ENCODE results near the gene SCYGR3. TPM values are rescaled to one million over a fixed set of nuclear protein-coding genes. Genes with fewer than 3 reads are reported as not detected.

The SCYGR3 gene
- polyA plus RNA-seq, 1 donor = not detected

GRCh38 chr2:227597998-227598397 lies 16.6 kb downstream of the SCYGR3 start:
- Histone ChIP-seq H3K27me3 (ENCODE audit: control insufficient read depth, insufficient read depth, low read length) (no peaks in the 10 kb centered on the region), H3K36me3 (ENCODE audit: control insufficient read depth, insufficient read depth, low read length) (no peaks in the 10 kb centered on the region), H3K27ac (ENCODE audit: low read length) (no peak overlapping the region), H3K9me3 (ENCODE audit: control insufficient read depth, low read depth, low read length) (no peaks in the 10 kb centered on the region), H3K4me3 (ENCODE audit: low read length) (no peak overlapping the region), H3K4me1 (ENCODE audit: control insufficient read depth, insufficient read depth, low read length) (no peaks in the 10 kb centered on the region)
- peak in 1 of 2 donors; percentile 11 for DNase-seq
- WGBS (ENCODE audit: insufficient coverage, low lambda C conversion rate) = 20% methylated on average over 1 of the region's 4 CpGs

- DNase-seq = no peak
- no peak overlapping the region for H3K4me3 ChIP-seq (ENCODE audit: low read length)
These were observed 17.6 kb downstream of the SCYGR3 start for GRCh38 chr2:227597036-227597435.

DNA sequence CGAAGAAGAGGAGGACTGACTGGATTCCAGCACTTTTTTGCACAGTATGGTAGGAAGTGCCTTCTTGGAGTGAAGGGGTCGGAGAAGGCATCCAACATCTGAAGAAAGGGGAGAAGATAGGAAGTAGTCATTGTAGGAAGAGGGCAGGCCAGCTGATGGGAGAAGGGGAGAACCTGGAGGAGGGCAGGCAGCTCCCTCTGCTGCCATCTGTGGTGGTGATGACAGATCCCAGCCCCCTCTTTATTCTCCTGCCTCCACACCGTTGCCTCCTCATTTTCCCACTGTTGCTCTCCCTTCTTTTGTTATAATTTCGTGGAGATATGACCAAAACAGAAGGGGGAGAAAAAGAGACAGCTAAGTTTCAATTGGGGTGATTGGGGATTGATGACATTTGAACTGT lies 18.8 kb downstream of the SCYGR3 start:
- Histone ChIP-seq H3K4me3 (ENCODE audit: low read length) (no peak overlapping the region), H3K4me1 (ENCODE audit: control insufficient read depth, insufficient read depth, low read length) (no peaks in the 10 kb centered on the region), H3K27ac (ENCODE audit: low read length) (no peak overlapping the region), H3K36me3 (ENCODE audit: control insufficient read depth, insufficient read depth, low read length) (no peaks in the 10 kb centered on the region), H3K9me3 (ENCODE audit: control insufficient read depth, low read depth, low read length) (no peaks in the 10 kb centered on the region), H3K27me3 (ENCODE audit: control insufficient read depth, insufficient read depth, low read length) (no peaks in the 10 kb centered on the region)
- WGBS (ENCODE audit: insufficient coverage, low lambda C conversion rate) = no CpG with 5 or more reads among the region's 4 CpGs
- DNase-seq = no peak

More at GRCh38 chr2:227597036-227597435, 17.6 kb downstream of the SCYGR3 start:
- Histone ChIP-seq H3K27ac (ENCODE audit: low read length) (no peak overlapping the region), H3K4me1 (ENCODE audit: control insufficient read depth, insufficient read depth, low read length) (no peaks in the 10 kb centered on the region), H3K9me3 (ENCODE audit: control insufficient read depth, low read depth, low read length) (no peaks in the 10 kb centered on the region), H3K36me3 (ENCODE audit: control insufficient read depth, insufficient read depth, low read length) (no peaks in the 10 kb centered on the region), H3K27me3 (ENCODE audit: control insufficient read depth, insufficient read depth, low read length) (no peaks in the 10 kb centered on the region)

DNA sequence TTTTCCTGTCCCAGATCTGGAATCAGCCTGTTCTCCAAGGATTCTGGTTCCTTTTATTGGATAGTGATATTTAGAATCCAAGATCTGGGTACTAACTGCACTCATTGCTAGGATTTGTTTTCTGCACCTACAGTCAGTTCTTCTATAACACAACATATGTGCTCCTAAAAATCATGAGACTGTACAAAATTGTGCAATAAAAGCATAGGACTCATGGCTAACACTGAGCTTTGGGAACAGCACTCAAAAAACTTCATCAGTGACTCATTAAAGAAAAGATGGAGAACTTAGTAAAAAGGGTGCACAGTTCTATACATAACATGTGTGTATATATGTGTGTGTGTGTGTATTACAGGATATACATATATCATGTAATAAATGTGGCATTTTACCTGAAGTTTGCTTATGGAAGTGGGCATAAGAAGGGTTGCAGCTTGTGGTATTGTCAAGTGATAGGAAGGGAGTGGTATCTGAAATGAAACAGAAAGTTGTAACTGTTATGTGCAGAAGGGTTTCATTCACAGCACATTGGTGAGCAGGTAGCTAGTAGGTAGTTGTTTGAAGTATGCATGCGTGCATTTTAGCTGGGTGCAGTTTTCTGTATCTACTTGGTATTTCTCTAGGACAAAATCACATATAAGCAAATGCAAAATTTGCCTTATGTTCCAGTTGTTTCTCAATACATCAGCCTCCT lies 21.8 kb downstream of the SCYGR3 start:
- no peaks in the 10 kb centered on the region for H3K4me1 ChIP-seq (ENCODE audit: control insufficient read depth, insufficient read depth, low read length)
- peaks cover 4% of the 10 kb centered on the region for H3K9me3 ChIP-seq (ENCODE audit: control insufficient read depth, low read depth, low read length)
- DNase-seq = no peak
- no peaks in the 10 kb centered on the region for H3K36me3 ChIP-seq (ENCODE audit: control insufficient read depth, insufficient read depth, low read length)
- no peak overlapping the region for H3K4me3 ChIP-seq (ENCODE audit: low read length)
- H3K27ac ChIP-seq (ENCODE audit: low read length) = no peak overlapping the region
- WGBS (ENCODE audit: insufficient coverage, low lambda C conversion rate) = no CpG with 5 or more reads among the region's 1 CpG
- no peaks in the 10 kb centered on the region for H3K27me3 ChIP-seq (ENCODE audit: control insufficient read depth, insufficient read depth, low read length)

DNA sequence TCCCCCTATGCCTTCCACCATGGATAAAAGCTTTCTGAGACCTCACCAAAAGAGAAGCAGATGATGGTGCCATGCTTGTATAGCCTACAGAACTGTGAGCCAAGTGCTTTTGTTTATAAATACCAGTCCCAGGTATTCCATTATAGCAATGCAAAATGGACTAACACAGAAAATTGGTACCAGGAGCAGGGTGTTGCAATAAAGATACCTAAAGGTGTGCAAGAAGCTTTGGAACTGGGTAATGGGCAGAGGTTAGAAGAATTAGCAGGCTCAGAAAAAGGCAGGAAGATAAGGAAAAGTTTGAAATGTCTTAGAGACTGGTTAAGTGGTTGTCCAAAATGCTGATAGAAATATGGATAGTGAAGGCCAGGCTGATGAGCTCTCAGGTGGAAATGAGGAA lies 32.3 kb downstream of the SCYGR3 start:
- no peaks in the 10 kb centered on the region for H3K4me1 ChIP-seq (ENCODE audit: control insufficient read depth, insufficient read depth, low read length)
- H3K27ac ChIP-seq (ENCODE audit: low read length) = no peak overlapping the region
- DNase-seq = no peak
- H3K9me3 ChIP-seq (ENCODE audit: control insufficient read depth, low read depth, low read length) = peaks cover 6% of the 10 kb centered on the region
- H3K4me3 ChIP-seq (ENCODE audit: low read length) = no peak overlapping the region
- no peaks in the 10 kb centered on the region for H3K27me3 ChIP-seq (ENCODE audit: control insufficient read depth, insufficient read depth, low read length)
- no peaks in the 10 kb centered on the region for H3K36me3 ChIP-seq (ENCODE audit: control insufficient read depth, insufficient read depth, low read length)

- WGBS (ENCODE audit: insufficient coverage, low lambda C conversion rate) = no CpG with 5 or more reads among the region's 1 CpG
- no peaks in the 10 kb centered on the region for H3K27me3 ChIP-seq (ENCODE audit: control insufficient read depth, insufficient read depth, low read length)
- no peak overlapping the region for H3K27ac ChIP-seq (ENCODE audit: low read length)
- H3K9me3 ChIP-seq (ENCODE audit: control insufficient read depth, low read depth, low read length) = peaks cover 6% of the 10 kb centered on the region
- no peak for DNase-seq
- no peaks in the 10 kb centered on the region for H3K4me1 ChIP-seq (ENCODE audit: control insufficient read depth, insufficient read depth, low read length)
- H3K4me3 ChIP-seq (ENCODE audit: low read length) = no peak overlapping the region
- no peaks in the 10 kb centered on the region for H3K36me3 ChIP-seq (ENCODE audit: control insufficient read depth, insufficient read depth, low read length)
These were observed 34.8 kb downstream of the SCYGR3 start for GRCh38 chr2:227579791-227580190.

DNA sequence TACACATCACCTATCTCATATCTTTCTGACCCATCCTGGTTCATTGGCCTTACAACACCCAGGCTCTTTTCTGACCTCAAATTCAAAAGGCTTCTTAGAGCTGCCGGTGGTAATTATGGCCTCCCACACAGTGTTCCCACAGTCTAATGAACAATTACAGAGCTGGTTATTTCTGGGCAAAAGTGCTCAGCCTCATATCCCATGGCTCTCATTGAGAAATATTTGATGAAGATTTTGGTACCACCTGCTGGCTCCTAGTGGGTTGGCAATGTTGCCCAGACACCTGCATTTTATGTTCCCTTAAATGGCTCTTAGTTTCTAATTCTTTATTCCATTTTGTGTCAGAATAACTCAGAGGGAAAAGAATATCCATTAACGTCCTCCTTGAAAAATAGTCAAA lies 36.0 kb downstream of the SCYGR3 start:
- no CpG with 5 or more reads among the region's 2 CpGs for WGBS (ENCODE audit: insufficient coverage, low lambda C conversion rate)
- H3K9me3 ChIP-seq (ENCODE audit: control insufficient read depth, low read depth, low read length) = peaks cover 6% of the 10 kb centered on the region
- H3K4me3 ChIP-seq (ENCODE audit: low read length) = no peak overlapping the region

DNA sequence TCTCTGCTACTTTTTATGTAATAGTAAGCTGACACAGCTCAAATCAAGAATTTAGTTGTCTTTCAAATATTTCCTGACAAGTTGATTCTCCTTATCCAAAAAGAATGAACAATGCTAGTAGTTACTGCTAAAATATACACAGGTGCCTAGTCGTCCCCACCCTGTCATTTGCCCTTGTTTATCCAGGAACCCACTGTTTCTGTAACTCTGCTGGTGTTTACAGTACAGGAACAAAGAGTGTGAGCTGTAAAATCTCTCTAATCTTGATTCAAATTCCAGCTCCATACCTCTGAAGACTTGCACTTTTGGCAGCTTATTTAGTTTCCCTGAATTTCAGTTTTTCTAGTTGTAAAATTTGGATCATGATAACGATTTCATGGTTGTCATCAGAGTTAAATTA lies 37.1 kb downstream of the SCYGR3 start:
- no peak for DNase-seq
- H3K27ac ChIP-seq (ENCODE audit: low read length) = no peak overlapping the region
- H3K36me3 ChIP-seq (ENCODE audit: control insufficient read depth, insufficient read depth, low read length) = no peaks in the 10 kb centered on the region
- H3K27me3 ChIP-seq (ENCODE audit: control insufficient read depth, insufficient read depth, low read length) = no peaks in the 10 kb centered on the region
- 17% methylated on average over 1 of the region's 2 CpGs for WGBS (ENCODE audit: insufficient coverage, low lambda C conversion rate)
- H3K4me3 ChIP-seq (ENCODE audit: low read length) = no peak overlapping the region
- peaks cover 4% of the 10 kb centered on the region for H3K9me3 ChIP-seq (ENCODE audit: control insufficient read depth, low read depth, low read length)
- H3K4me1 ChIP-seq (ENCODE audit: control insufficient read depth, insufficient read depth, low read length) = no peaks in the 10 kb centered on the region

More for the DNA sequence above, 36.0 kb downstream of the SCYGR3 start:
- Histone ChIP-seq H3K36me3 (ENCODE audit: control insufficient read depth, insufficient read depth, low read length) (no peaks in the 10 kb centered on the region), H3K27me3 (ENCODE audit: control insufficient read depth, insufficient read depth, low read length) (no peaks in the 10 kb centered on the region), H3K27ac (ENCODE audit: low read length) (no peak overlapping the region), H3K4me1 (ENCODE audit: control insufficient read depth, insufficient read depth, low read length) (no peaks in the 10 kb centered on the region)
- no peak for DNase-seq

DNA sequence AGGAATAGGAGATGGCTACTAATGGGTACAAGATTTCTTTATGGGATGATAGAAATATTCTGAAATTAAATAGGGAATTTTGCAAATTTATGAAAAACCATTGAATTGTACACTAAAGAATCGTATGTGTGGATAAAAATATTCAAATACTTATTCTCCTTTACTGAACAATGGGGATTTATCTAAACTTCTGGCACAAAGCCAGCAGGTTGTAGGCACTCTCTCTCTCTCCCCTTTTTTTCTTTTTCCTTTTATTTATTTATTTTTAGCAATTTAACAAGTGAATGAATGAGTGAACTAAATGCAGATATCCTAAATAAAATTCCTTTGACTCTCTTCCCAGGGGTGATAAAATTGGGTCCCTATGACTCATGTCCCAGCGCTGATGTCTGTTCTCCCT lies 37.8 kb downstream of the SCYGR3 start:
- H3K27ac ChIP-seq (ENCODE audit: low read length) = no peak overlapping the region
- no peaks in the 10 kb centered on the region for H3K9me3 ChIP-seq (ENCODE audit: control insufficient read depth, low read depth, low read length)
- no peak overlapping the region for H3K4me3 ChIP-seq (ENCODE audit: low read length)
- H3K27me3 ChIP-seq (ENCODE audit: control insufficient read depth, insufficient read depth, low read length) = no peaks in the 10 kb centered on the region
- DNase-seq = no peak
- 56% methylated on average over 1 of the region's 2 CpGs for WGBS (ENCODE audit: insufficient coverage, low lambda C conversion rate)
- H3K36me3 ChIP-seq (ENCODE audit: control insufficient read depth, insufficient read depth, low read length) = no peaks in the 10 kb centered on the region
- H3K4me1 ChIP-seq (ENCODE audit: control insufficient read depth, insufficient read depth, low read length) = no peaks in the 10 kb centered on the region

DNA sequence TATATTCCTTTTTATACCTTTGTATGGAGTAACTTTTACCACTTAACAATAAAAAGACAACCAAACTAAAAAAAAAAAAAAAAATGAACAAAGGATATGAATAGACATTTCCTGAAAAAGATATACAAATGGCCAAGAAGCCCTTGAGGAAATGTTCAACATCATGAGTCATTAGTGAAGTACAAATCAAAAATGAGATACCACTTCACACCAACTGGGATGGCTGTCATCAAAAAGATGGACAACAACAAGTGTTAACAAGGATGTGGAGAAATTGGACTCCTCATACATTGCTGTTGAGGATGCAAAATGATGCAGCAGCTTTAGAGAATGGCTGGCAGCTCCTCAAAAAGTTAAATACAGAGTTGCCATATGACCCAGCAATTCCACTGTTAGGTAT lies 38.5 kb downstream of the SCYGR3 start:
- H3K4me3 ChIP-seq (ENCODE audit: low read length) = no peak overlapping the region
- DNase-seq = no peak

GRCh38 chr2:227570615-227571014 lies 44.0 kb downstream of the SCYGR3 start:
- Histone ChIP-seq H3K27ac (ENCODE audit: low read length) (no peak overlapping the region), H3K27me3 (ENCODE audit: control insufficient read depth, insufficient read depth, low read length) (no peaks in the 10 kb centered on the region), H3K9me3 (ENCODE audit: control insufficient read depth, low read depth, low read length) (no peaks in the 10 kb centered on the region), H3K36me3 (ENCODE audit: control insufficient read depth, insufficient read depth, low read length) (peaks cover 2% of the 10 kb centered on the region), H3K4me3 (ENCODE audit: low read length) (no peak overlapping the region), H3K4me1 (ENCODE audit: control insufficient read depth, insufficient read depth, low read length) (no peaks in the 10 kb centered on the region)
- WGBS (ENCODE audit: insufficient coverage, low lambda C conversion rate) = 43% methylated on average over 1 of the region's 1 CpG
- no peak for DNase-seq

More for the DNA sequence above, 38.5 kb downstream of the SCYGR3 start:
- Histone ChIP-seq H3K27me3 (ENCODE audit: control insufficient read depth, insufficient read depth, low read length) (no peaks in the 10 kb centered on the region), H3K4me1 (ENCODE audit: control insufficient read depth, insufficient read depth, low read length) (no peaks in the 10 kb centered on the region), H3K27ac (ENCODE audit: low read length) (no peak overlapping the region), H3K9me3 (ENCODE audit: control insufficient read depth, low read depth, low read length) (no peaks in the 10 kb centered on the region), H3K36me3 (ENCODE audit: control insufficient read depth, insufficient read depth, low read length) (no peaks in the 10 kb centered on the region)
